K562 (cell line): Measurements from ENCODE around the gene OCRL. TPM values are rescaled to one million over a fixed set of nuclear protein-coding genes. Genes with fewer than 3 reads are reported as not detected.

Source experiments
- ATAC-seq: fragments of 200-7000 bp; cut with Tn5 transposase; 3 replicates; pipeline ENCODE4 v1.9.1; 2020; ENCODE audit warnings: moderate library complexity
- BruUV-seq: library from RNA; stranded (reverse); fragments of 400-500 nt; replicated peaks from 2 replicates; lab custom pipeline; 2021; lab: Mats Ljungman, UMichigan
- CTCF ChIA-PET: fragments of 300-600 bp; formaldehyde crosslinking; extraction: SDS; loops from one replicate; lab custom pipeline; 2021; ENCODE audit warnings: low intra/inter-chr PET ratio; lab: Yijun Ruan, JAX
- POLR2A ChIA-PET: fragments of 300-600, 350-650 bp; sonication (Branson Sonifier 250); formaldehyde crosslinking; extraction: SDS; loops from one replicate; lab custom pipeline; 2021; ENCODE audit warnings: antibody characterized with exemption, inconsistent platforms; lab: Yijun Ruan, JAX
- DNase-seq, 4 experiments: peaks; one replicate each; pipeline versions ENCODE4 v3.0.0 to v3.0.0-alpha.2; 2011 to 2018; ENCODE audit warnings: low spot score in 3 of 4, mixed read lengths in 3 of 4; ENCODE audit errors: extremely low read depth in 1 of 4
- FAIRE-seq: peaks from 2 replicates; lab custom pipeline; 2011; peaks lifted over from hg19 to GRCh38; lab: Jason Lieb, UNC
- H2AFZ ChIP-seq: 2 replicates; pipeline ENCODE4 v1.6.0; 2011; ENCODE audit warnings: low read depth, low read length, control low read depth, inconsistent platforms
- H3K27ac ChIP-seq: fragments of 200-600 bp; 3 replicates; pipeline ENCODE4 v1.8.0; 2011; ENCODE audit warnings: low read depth, mild to moderate bottlenecking, control low read depth, inconsistent platforms, low read length, moderate library complexity, mixed read lengths; ENCODE audit errors: extremely low read depth
- H3K27me3 ChIP-seq, 2 experiments: fragments of 300-600 bp in 1 of 2; 2 replicates in 1 of 2; 3 replicates in 1 of 2; pipeline versions ENCODE4 v1.6.0 to v1.8.0; 2011; ENCODE audit warnings: inconsistent platforms in 2 of 2, low read length in 2 of 2, mild to moderate bottlenecking in 1 of 2, mixed read lengths in 1 of 2, moderate library complexity in 1 of 2; ENCODE audit not compliant: control insufficient read depth in 2 of 2, insufficient read depth in 2 of 2
- H3K36me3 ChIP-seq: fragments of 300-600 bp; 3 replicates; pipeline ENCODE4 v1.8.0; 2011; ENCODE audit warnings: mild to moderate bottlenecking, low read length, inconsistent platforms; ENCODE audit not compliant: control insufficient read depth, insufficient read depth
- H3K4me1 ChIP-seq, 2 experiments: fragments of 200-600 bp in 1 of 2; replicated peaks in 1 of 2; 2 replicates in 1 of 2; 3 replicates in 1 of 2; pipeline versions ENCODE4 v1.5.1 to v1.8.0; 2011; ENCODE audit warnings: inconsistent platforms in 2 of 2, low read length in 2 of 2, mild to moderate bottlenecking in 1 of 2, mixed read lengths in 1 of 2, moderate library complexity in 1 of 2; ENCODE audit not compliant: control insufficient read depth in 2 of 2, insufficient read depth in 2 of 2
- H3K4me2 ChIP-seq: 2 replicates; pipeline ENCODE4 v1.6.1; 2011; ENCODE audit warnings: low read length, control low read depth, inconsistent platforms, mixed read lengths; ENCODE audit not compliant: insufficient read depth
- H3K4me3 ChIP-seq: fragments of 200-600 bp; sonication (generic), shearing (Covaris generic); 2 replicates; pipeline ENCODE4 v1.5.1; 2016; ENCODE audit warnings: control low read depth, inconsistent platforms
- H3K79me2 ChIP-seq: fragments of 200-600 bp; 3 replicates; pipeline ENCODE4 v1.8.0; 2011; ENCODE audit warnings: low read length, inconsistent platforms; ENCODE audit not compliant: control insufficient read depth, insufficient read depth
- H3K9ac ChIP-seq, 2 experiments: 2 replicates each; pipeline versions ENCODE4 v1.6.0 to v1.6.1; 2011; ENCODE audit warnings: low read depth in 2 of 2, low read length in 2 of 2, control low read depth in 1 of 2, inconsistent platforms in 1 of 2, mild to moderate bottlenecking in 1 of 2, mixed read lengths in 1 of 2; ENCODE audit not compliant: insufficient read depth in 1 of 2
- H3K9me1 ChIP-seq: one replicate; pipeline ENCODE4 v1.6.0; 2011; ENCODE audit warnings: inconsistent platforms, mild to moderate bottlenecking, low read length, moderate library complexity; ENCODE audit not compliant: control insufficient read depth, insufficient read depth
- H3K9me3 ChIP-seq: replicated peaks from 2 replicates; pipeline ENCODE4 v1.5.1; 2011; ENCODE audit warnings: low read depth, low read length, inconsistent platforms; ENCODE audit not compliant: control insufficient read depth, insufficient read depth
- H4K20me1 ChIP-seq: replicated peaks from 2 replicates; pipeline ENCODE4 v1.6.1; 2011; ENCODE audit warnings: low read length, inconsistent platforms, mixed read lengths; ENCODE audit not compliant: control insufficient read depth, insufficient read depth
- ATF4 ChIP-seq: fragments of 450-650 bp; formaldehyde crosslinking; IDR thresholded peaks from 2 replicates; pipeline ENCODE4 v1.4.0; 2022; ENCODE audit warnings: mild to moderate bottlenecking, moderate library complexity
- BDP1 ChIP-seq: IDR thresholded peaks from 3 replicates; pipeline ENCODE4 v1.6.1; 2011; ENCODE audit not compliant: insufficient read length, insufficient read depth
- E2F8 ChIP-seq: fragments of 450-650 bp; IDR thresholded peaks from 2 replicates; pipeline ENCODE4 v1.7.1; 2018; ENCODE audit warnings: mild to moderate bottlenecking, low read depth; ENCODE audit not compliant: partially characterized antibody
- EGR1 ChIP-seq: fragments of 450-650 bp; conservative IDR thresholded peaks from 2 replicates; pipeline ENCODE4 v1.6.1; 2017; ENCODE audit warnings: mild to moderate bottlenecking
- FOXP4 ChIP-seq: sonication (generic); formaldehyde crosslinking; IDR thresholded peaks from 2 replicates; pipeline ENCODE4 v1.8.0; 2022; ENCODE audit warnings: mild to moderate bottlenecking, missing genetic modification reagents, borderline replicate concordance
- KLF10 ChIP-seq: fragments of 250-450 bp; sonication (Bioruptor Pico); IDR thresholded peaks from 2 replicates; pipeline ENCODE4 v1.6.1; 2021; ENCODE audit warnings: matching md5 sums
- RNF2 ChIP-seq: sonication (generic); IDR thresholded peaks from 2 replicates; pipeline ENCODE4 v1.6.1; 2016
- SRSF1 ChIP-seq: fragments of 200-400 bp; formaldehyde crosslinking; IDR thresholded peaks from 2 replicates; pipeline ENCODE4 v1.6.1; 2017; ENCODE audit warnings: mild to moderate bottlenecking, low read depth, low read length, moderate library complexity
- ZNF717 ChIP-seq: fragments of 250-450 bp; sonication (Bioruptor Pico); IDR thresholded peaks from 2 replicates; pipeline ENCODE4 v1.5.0; 2021
- whole genome bisulfite sequencing: fragments of 100-300 bp; shearing (Covaris generic); methylation state at CpG from one replicate; pipeline ENCODE4 v1.1.6; 2016; ENCODE audit warnings: low coverage, mixed read lengths; ENCODE audit not compliant: insufficient coverage; ENCODE audit errors: missing lambda C conversion rate; 5-methylcytosine and 5-hydroxymethylcytosine counted together
- in situ Hi-C: fragments of 300-500 bp; cut with MboI; formaldehyde crosslinking; loops from 4 replicates; pipeline ENCODE4 v1.15.0; 2018; ENCODE audit warnings: inconsistent platforms, mixed read lengths
- intact Hi-C: fragments of 100-400 bp; cut with micrococcal nuclease; formaldehyde crosslinking; loops from 2 replicates; pipeline ENCODE4 v1.14.2; 2022
- polyA plus RNA-seq, 8 experiments: library from polyadenylated mRNA; depleted of rRNA in 4 of 8; stranded (reverse) in 5 of 8; unstranded in 3 of 8; fragments of >200 nt; fragmentation: Nextera tagmentation in 2 of 8; fragmentation: Illumina TruSeq in 1 of 8; extraction: Ambion mirVana in 2 of 8; extraction: Trizol in 1 of 8; gene quantifications; 2 replicates each; pipeline versions ENCODE4 v1.2.1 to v1.2.3, GENCODE V29; 2011 to 2014; ENCODE audit warnings: inconsistent platforms in 1 of 8, missing spikeins in 1 of 8
- total RNA-seq, 7 experiments: library from RNA; depleted of rRNA in 6 of 7; stranded (reverse); fragments of >200 nt in 6 of 7; fragmentation: Illumina TruSeq in 2 of 7; extraction: Trizol in 2 of 7; gene quantifications; 2 replicates each; pipeline versions ENCODE4 v1.2.1 to v1.2.3, GENCODE V29; 2011 to 2021; ENCODE audit warnings: low replicate concordance in 1 of 7

OCRL gene
- total and polyA plus RNA-seq, 9 of the 15 experiments (the other 6 are each of a cell fraction or from before 2014, with no cell fraction given) = 2.2 to 23.4 (median 11.9) TPM

DNA sequence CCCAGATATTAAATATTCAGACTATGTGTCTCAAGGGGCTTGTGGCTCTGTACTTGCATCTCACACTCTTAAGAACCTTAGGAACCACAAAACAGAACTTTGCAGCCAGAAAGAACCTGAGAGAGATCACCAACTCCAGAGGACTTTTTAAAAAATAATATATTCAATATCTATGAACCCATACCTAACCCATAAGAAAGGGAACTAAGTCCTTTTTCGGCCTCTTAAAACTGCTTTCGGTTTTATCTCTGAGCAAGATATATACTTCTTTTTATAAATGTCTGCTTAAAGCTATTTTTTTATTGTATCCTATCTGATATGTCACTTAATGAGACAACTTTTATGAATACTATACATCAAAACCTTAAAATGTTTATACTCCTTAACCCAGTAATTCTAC is 27.6 kb upstream of the OCRL start:
- no TSS peak for BruUV-seq
- no peaks in the 10 kb centered on the region for H3K79me2 ChIP-seq
- no peaks in the 10 kb centered on the region for H3K4me1 ChIP-seq
- no peak overlapping the region for H3K4me3 ChIP-seq
- ChIA-PET CTCF (no interaction called here), POLR2A (no interaction called here)
- H3K27me3 ChIP-seq = no peaks in the 10 kb centered on the region
- no peak overlapping the region for H2AFZ ChIP-seq
- DNase-seq (no peak), FAIRE-seq (no peak), ATAC-seq (no peak)
- no peak overlapping the region for H3K27ac ChIP-seq
- WGBS = 5% methylated on average over 2 of the region's 2 CpGs
- intact Hi-C loops (no loop called here), in situ Hi-C loops (no loop called here)
- H3K9me1 ChIP-seq = no peaks in the 10 kb centered on the region
- no peak overlapping the region for H3K4me2 ChIP-seq
- no peak overlapping the region for H3K9ac ChIP-seq
- TF ChIP-seq E2F8 (no peak), KLF10 (CRISPR knock-in tag) (no peak), FOXP4 (CRISPR knock-in tag) (no peak), SRSF1 (no peak), BDP1 (no peak), ZNF717 (CRISPR knock-in tag) (no peak), RNF2 (no peak), ATF4 (CRISPR knock-in tag) (no peak), EGR1 (no peak)
- H3K36me3 ChIP-seq = no peaks in the 10 kb centered on the region
- H3K9me3 ChIP-seq = no peaks in the 10 kb centered on the region
- no peaks in the 10 kb centered on the region for H4K20me1 ChIP-seq
